Cardiac muscle cell (in vitro differentiated cells and primary cell): ENCODE data around the gene OTUD4. TPM values are rescaled to one million over a fixed set of nuclear protein-coding genes. Genes with fewer than 3 reads are reported as not detected.
"Not testable (repeated sequence)": the region's sequence is repeated elsewhere in the genome, so short reads cannot be mapped to it uniquely, and the experiment has no call there.

Source experiments
- DNase-seq, 2 donors: peaks; one replicate each; pipeline versions ENCODE4 v3.0.0 to v3.0.0-alpha.2; 2010 to 2017; ENCODE audit warnings: low read depth in 1 of 2, low spot score in 1 of 2
- H3K27ac ChIP-seq: fragments of 200-600 bp; sonication (generic); 2 replicates; pipeline ENCODE4 v1.5.1; 2016
- H3K27me3 ChIP-seq: fragments of 200-600 bp; sonication (generic); 2 replicates; pipeline ENCODE4 v1.6.0; 2016; ENCODE audit warnings: control low read depth
- H3K36me3 ChIP-seq: fragments of 200-600 bp; sonication (generic); 2 replicates; pipeline ENCODE4 v1.5.1; 2016; ENCODE audit warnings: control low read depth
- H3K4me1 ChIP-seq: fragments of 200-600 bp; sonication (generic); 2 replicates; pipeline ENCODE4 v1.8.1; 2017; ENCODE audit warnings: low read depth, mild to moderate bottlenecking, mixed run types
- H3K4me3 ChIP-seq: fragments of 200-600 bp; sonication (generic); 2 replicates; pipeline ENCODE4 v1.5.1; 2016; ENCODE audit warnings: mild to moderate bottlenecking
- H3K9me3 ChIP-seq: fragments of 200-600 bp; sonication (generic); 2 replicates; pipeline ENCODE4 v1.5.1; 2017; ENCODE audit warnings: low read depth, mild to moderate bottlenecking, control low read depth
- CTCF ChIP-seq: IDR thresholded peaks from 2 replicates; pipeline ENCODE4 v1.5.1; 2012; ENCODE audit warnings: low read depth, mild to moderate bottlenecking, low read length
- polyA plus RNA-seq: library from polyadenylated mRNA; unstranded; fragments of >200 nt; fragmentation: Nextera tagmentation; extraction: Ambion mirVana; gene quantifications from 2 replicates; pipeline ENCODE4 v1.2.1, GENCODE V29; 2016
- total RNA-seq: library from RNA; depleted of rRNA; stranded (reverse); fragments of >200 nt; gene quantifications from 2 replicates; pipeline ENCODE4 v1.2.3, GENCODE V29; 2016

OTUD4 gene
- total and polyA plus RNA-seq, 2 experiments from 2014 or later, result 22.9 to 26.4 TPM

DNA sequence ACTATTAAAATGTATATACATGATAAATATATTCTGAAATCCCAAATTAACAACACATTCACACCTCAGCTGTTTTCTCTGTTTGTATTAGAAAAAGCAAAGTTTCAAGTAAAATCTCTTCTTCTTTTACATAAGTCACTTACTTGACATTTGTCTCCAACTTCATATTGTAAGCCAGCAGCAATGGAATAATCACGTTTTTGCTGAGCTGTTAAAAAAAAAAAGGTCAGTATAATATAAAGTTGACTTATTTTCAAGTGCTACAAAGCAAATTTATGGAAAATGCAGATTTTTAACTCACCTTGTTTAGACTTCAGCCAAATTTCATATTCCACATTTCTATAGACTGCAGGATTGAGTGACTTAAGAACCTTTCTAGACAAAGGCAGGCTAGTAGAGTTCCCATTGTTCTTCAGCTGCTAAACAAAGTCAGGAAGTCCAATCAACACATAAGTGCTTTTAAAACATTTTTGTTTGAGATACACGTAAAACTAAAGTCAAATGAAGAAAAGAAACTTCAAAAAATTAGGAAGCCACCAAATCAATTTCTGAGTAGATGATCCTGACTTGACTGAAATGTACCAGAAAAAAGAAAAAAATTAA, 25.0 kb downstream of the OTUD4 start:
- no peak for DNase-seq
- Histone ChIP-seq H3K27ac (no peak overlapping the region), H3K9me3 (no peaks in the 10 kb centered on the region)

GRCh38 chr4:145154573-145154972, 25.8 kb downstream of the OTUD4 start:
- H3K4me3 ChIP-seq, result no peak overlapping the region
- peak; percentile 24 to 54 for DNase-seq
- H3K9me3 ChIP-seq, result no peaks in the 10 kb centered on the region
- no peak overlapping the region for H3K27ac ChIP-seq
- peaks cover 12% of the 10 kb centered on the region for H3K4me1 ChIP-seq
- H3K36me3 ChIP-seq, result peaks cover 51% of the 10 kb centered on the region
- TF ChIP-seq CTCF, result peak; percentile 63
- no peaks in the 10 kb centered on the region for H3K27me3 ChIP-seq

More for the DNA sequence above, 25.0 kb downstream of the OTUD4 start:
- Histone ChIP-seq H3K4me1 (peaks cover 13% of the 10 kb centered on the region), H3K4me3 (no peak overlapping the region), H3K36me3 (peaks cover 45% of the 10 kb centered on the region), H3K27me3 (no peaks in the 10 kb centered on the region)
- no peak for TF ChIP-seq CTCF

- no peak for TF ChIP-seq CTCF
- Histone ChIP-seq H3K27me3 (no peaks in the 10 kb centered on the region), H3K4me3 (no peak overlapping the region), H3K27ac (no peak overlapping the region), H3K36me3 (peaks cover 56% of the 10 kb centered on the region), H3K9me3 (no peaks in the 10 kb centered on the region), H3K4me1 (peaks cover 5% of the 10 kb centered on the region)
- DNase-seq, result no peak
Measured at GRCh38 chr4:145153904-145154298, 26.5 kb downstream of the OTUD4 start.

DNA sequence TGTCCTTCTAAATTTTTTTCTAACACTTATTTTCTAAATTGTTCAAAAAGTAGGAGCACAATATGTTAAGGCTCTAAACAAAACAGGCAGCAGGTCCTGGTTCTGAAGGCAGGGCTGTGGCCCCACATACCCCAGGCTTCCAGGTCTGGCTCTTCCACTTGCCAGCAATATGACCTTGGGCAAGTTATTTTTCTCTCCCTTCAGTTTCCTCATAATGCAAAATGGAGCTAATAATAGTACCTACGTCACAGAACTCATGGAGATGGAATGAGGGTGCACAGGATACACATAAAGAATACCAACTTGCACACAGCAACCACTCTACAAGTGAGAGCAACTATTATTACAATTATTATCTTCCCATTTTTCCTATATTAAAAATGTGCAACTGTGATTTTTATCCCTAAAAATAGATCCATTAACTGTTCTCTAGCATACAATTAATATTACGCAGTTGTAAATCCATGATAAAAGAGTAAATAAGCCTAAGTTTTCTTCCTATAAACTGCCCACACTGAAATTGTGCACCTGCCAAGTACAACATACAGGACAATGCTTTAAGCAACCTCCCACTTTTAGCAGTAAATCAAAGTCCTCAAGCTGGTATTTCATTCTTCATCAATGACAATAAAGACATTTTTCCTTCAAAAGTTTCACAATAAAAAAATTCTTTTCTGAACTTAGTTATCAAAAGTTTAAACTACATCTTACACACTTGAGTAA, 27.0 kb downstream of the OTUD4 start:
- Histone ChIP-seq H3K36me3 (peaks cover 61% of the 10 kb centered on the region), H3K27me3 (no peaks in the 10 kb centered on the region), H3K4me3 (no peak overlapping the region), H3K4me1 (no peaks in the 10 kb centered on the region), H3K27ac (no peak overlapping the region), H3K9me3 (no peaks in the 10 kb centered on the region)
- TF ChIP-seq CTCF, result no peak
- no peak for DNase-seq

DNA sequence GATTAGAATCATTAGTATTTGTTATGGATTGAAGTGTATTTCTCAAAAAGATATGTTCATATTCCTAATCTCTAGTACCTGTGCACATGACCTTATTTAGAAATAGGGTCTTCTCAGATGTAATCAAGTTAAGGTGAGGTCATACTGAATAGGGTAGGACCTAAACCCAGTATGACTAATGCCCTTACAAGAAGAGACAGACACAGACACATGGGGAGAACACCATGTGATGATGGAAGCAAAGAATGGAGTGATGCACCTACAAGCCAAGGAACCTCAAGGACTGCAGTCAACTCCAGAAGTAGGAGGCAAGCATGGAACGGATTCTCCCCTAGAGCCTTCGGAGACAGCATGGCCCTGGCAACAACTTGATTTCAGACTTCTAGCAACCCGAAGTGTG, 31.4 kb downstream of the OTUD4 start:
- Histone ChIP-seq H3K27ac (no peak overlapping the region), H3K36me3 (peaks cover 85% of the 10 kb centered on the region), H3K4me3 (no peak overlapping the region), H3K4me1 (no peaks in the 10 kb centered on the region), H3K27me3 (no peaks in the 10 kb centered on the region), H3K9me3 (no peaks in the 10 kb centered on the region)
- no peak for DNase-seq
- no peak for TF ChIP-seq CTCF

DNA sequence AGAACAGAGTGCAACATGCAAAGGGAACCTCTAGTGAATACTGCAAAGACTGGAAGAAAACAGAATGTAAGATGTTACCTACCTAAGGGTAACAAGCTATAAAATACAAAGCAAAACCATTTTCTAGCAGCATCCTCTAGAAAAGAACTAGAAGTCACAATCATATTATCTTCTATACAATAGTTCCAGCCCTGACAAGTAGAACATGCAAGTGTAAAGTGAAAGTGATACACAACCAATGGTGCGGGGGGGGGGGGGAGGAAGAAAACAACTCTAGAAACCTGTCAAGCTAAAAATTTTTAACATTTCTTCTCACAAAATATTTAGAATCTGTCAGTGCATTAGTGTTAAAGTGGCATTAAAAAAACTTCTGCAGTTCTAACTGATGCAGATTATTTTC, 44.2 kb downstream of the OTUD4 start:
- not testable (repeated sequence) for H3K4me1 ChIP-seq, H3K9me3 ChIP-seq, H3K27me3 ChIP-seq, H3K27ac ChIP-seq, DNase-seq, H3K4me3 ChIP-seq
- peaks cover 38% of the 10 kb centered on the region for H3K36me3 ChIP-seq
